WTC11 (cell line): ENCODE data around the gene C6orf136. TPM values are rescaled to one million over a fixed set of nuclear protein-coding genes. Genes with fewer than 3 reads are reported as not detected.
A peak's percentile ranks its signal among the peaks of the same experiment; 100 is the strongest.

Source experiments
- ATAC-seq: fragments of 200-7000 bp; cut with Tn5 transposase; 2 replicates; pipeline ENCODE4 v1.10.0; 2021; ENCODE audit warnings: mild to moderate bottlenecking, moderate library complexity
- CTCF ChIA-PET: fragments of 300-600 bp; sonication (Branson Sonifier 250); formaldehyde crosslinking; loops from one replicate; lab custom pipeline; 2021; ENCODE audit warnings: antibody characterized with exemption; lab: Charles Lee
- POLR2A ChIA-PET: fragments of 350-600 bp; sonication (Branson Sonifier 250); formaldehyde crosslinking; loops from one replicate; lab custom pipeline; 2021; ENCODE audit warnings: antibody characterized with exemption; lab: Charles Lee
- DNase-seq: peaks from one replicate; pipeline ENCODE4 v3.0.0; 2021; ENCODE audit warnings: low spot score
- H3K27ac Mint-ChIP-seq: 2 replicates; pipeline ENCODE4 v1.8.0; 2021; ENCODE audit warnings: mixed read lengths
- H3K27me3 Mint-ChIP-seq: 2 replicates; pipeline ENCODE4 v1.8.0; 2021; ENCODE audit warnings: low read depth, mild to moderate bottlenecking, moderate library complexity, mixed read lengths
- H3K36me3 Mint-ChIP-seq: 2 replicates; pipeline ENCODE4 v1.8.0; 2021; ENCODE audit warnings: mixed read lengths
- H3K4me1 Mint-ChIP-seq: 2 replicates; pipeline ENCODE4 v1.8.0; 2022; ENCODE audit warnings: mixed read lengths
- H3K4me3 Mint-ChIP-seq: 2 replicates; pipeline ENCODE4 v1.8.0; 2021; ENCODE audit warnings: mild to moderate bottlenecking, moderate library complexity, mixed read lengths
- H3K9me3 Mint-ChIP-seq: 2 replicates; pipeline ENCODE4 v1.8.0; 2021; ENCODE audit warnings: mixed read lengths
- EMX1 ChIP-seq: fragments of 250-450 bp; sonication (Bioruptor Pico); IDR thresholded peaks from 2 replicates; pipeline ENCODE4 v1.8.0; 2021; ENCODE audit warnings: mild to moderate bottlenecking
- ESRRA ChIP-seq: sonication (generic); formaldehyde crosslinking; IDR thresholded peaks from 2 replicates; pipeline ENCODE4 v1.8.1; 2022; ENCODE audit warnings: mild to moderate bottlenecking, missing genetic modification reagents, borderline replicate concordance
- FOXK1 ChIP-seq: sonication (generic); formaldehyde crosslinking; IDR thresholded peaks from 2 replicates; pipeline ENCODE4 v1.8.0; 2022; ENCODE audit warnings: mild to moderate bottlenecking, moderate library complexity, missing genetic modification reagents
- GTF2I ChIP-seq: fragments of 250-450 bp; sonication (Bioruptor Pico); conservative IDR thresholded peaks from 2 replicates; pipeline ENCODE4 v1.4.0; 2021; ENCODE audit warnings: mild to moderate bottlenecking
- HMGA2 ChIP-seq: fragments of 250-450 bp; sonication (Bioruptor Pico); IDR thresholded peaks from 2 replicates; pipeline ENCODE4 v1.4.0; 2021; ENCODE audit warnings: mild to moderate bottlenecking, moderate library complexity
- JAZF1 ChIP-seq: fragments of 250-450 bp; sonication (Bioruptor Pico); IDR thresholded peaks from 2 replicates; pipeline ENCODE4 v1.9.0; 2021; ENCODE audit warnings: moderate library complexity, mild to moderate bottlenecking, inconsistent platforms
- NFE2L1 ChIP-seq: sonication (generic); formaldehyde crosslinking; IDR thresholded peaks from 2 replicates; pipeline ENCODE4 v1.8.1; 2023; ENCODE audit warnings: missing genetic modification reagents
- NR2C2 ChIP-seq: sonication (generic); formaldehyde crosslinking; IDR thresholded peaks from 2 replicates; pipeline ENCODE4 v1.8.0; 2022; ENCODE audit warnings: mild to moderate bottlenecking, missing genetic modification reagents
- OVOL2 ChIP-seq: fragments of 250-450 bp; sonication (Bioruptor Pico); IDR thresholded peaks from 2 replicates; pipeline ENCODE4 v1.9.0; 2021; ENCODE audit warnings: mild to moderate bottlenecking, borderline replicate concordance
- RELA ChIP-seq: sonication (generic); formaldehyde crosslinking; IDR thresholded peaks from 2 replicates; pipeline ENCODE4 v1.8.1; 2022; ENCODE audit warnings: missing genetic modification reagents, mild to moderate bottlenecking, borderline replicate concordance
- RORB ChIP-seq: fragments of 250-450 bp; sonication (Bioruptor Pico); IDR thresholded peaks from 2 replicates; pipeline ENCODE4 v1.9.0; 2021; ENCODE audit warnings: mild to moderate bottlenecking
- SMAD3 ChIP-seq: sonication (generic); formaldehyde crosslinking; IDR thresholded peaks from 2 replicates; pipeline ENCODE4 v1.8.0; 2022; ENCODE audit warnings: missing genetic modification reagents, mild to moderate bottlenecking, borderline replicate concordance
- SMAD4 ChIP-seq: sonication (generic); formaldehyde crosslinking; IDR thresholded peaks from 2 replicates; pipeline ENCODE4 v1.8.0; 2022; ENCODE audit warnings: mild to moderate bottlenecking, missing genetic modification reagents
- SOX15 ChIP-seq: fragments of 250-450 bp; sonication (Bioruptor Pico); IDR thresholded peaks from 2 replicates; pipeline ENCODE4 v1.9.0; 2021; ENCODE audit warnings: mild to moderate bottlenecking
- TCF7 ChIP-seq: sonication (generic); formaldehyde crosslinking; IDR thresholded peaks from 2 replicates; pipeline ENCODE4 v1.8.0; 2022; ENCODE audit warnings: mild to moderate bottlenecking, low read depth, missing genetic modification reagents, moderate library complexity
- TEAD1 ChIP-seq: sonication (generic); formaldehyde crosslinking; IDR thresholded peaks from 2 replicates; pipeline ENCODE4 v1.8.0; 2022; ENCODE audit warnings: mild to moderate bottlenecking, missing genetic modification reagents
- TP53 ChIP-seq: sonication (generic); formaldehyde crosslinking; IDR thresholded peaks from 2 replicates; pipeline ENCODE4 v1.8.1; 2023; ENCODE audit warnings: mild to moderate bottlenecking, missing genetic modification reagents
- ZNF121 ChIP-seq: sonication (generic); formaldehyde crosslinking; IDR thresholded peaks from 2 replicates; pipeline ENCODE4 v1.8.0; 2023; ENCODE audit warnings: missing genetic modification reagents
- ZNF219 ChIP-seq: sonication (generic); formaldehyde crosslinking; IDR thresholded peaks from 2 replicates; pipeline ENCODE4 v1.8.0; 2023; ENCODE audit warnings: missing genetic modification reagents, mild to moderate bottlenecking, borderline replicate concordance
- ZNF232 ChIP-seq: sonication (generic); formaldehyde crosslinking; IDR thresholded peaks from 2 replicates; pipeline ENCODE4 v1.8.0; 2022; ENCODE audit warnings: mild to moderate bottlenecking, missing genetic modification reagents
- ZNF263 ChIP-seq: sonication (generic); formaldehyde crosslinking; IDR thresholded peaks from 2 replicates; pipeline ENCODE4 v1.8.1; 2022; ENCODE audit warnings: low read depth, mild to moderate bottlenecking, moderate library complexity, missing genetic modification reagents
- ZNF317 ChIP-seq: sonication (generic); formaldehyde crosslinking; IDR thresholded peaks from 2 replicates; pipeline ENCODE4 v1.8.1; 2023; ENCODE audit warnings: low read depth, mild to moderate bottlenecking, moderate library complexity, missing genetic modification reagents, borderline replicate concordance
- total RNA-seq: library from RNA; stranded (reverse); gene quantifications from 3 replicates; pipeline ENCODE4 v1.2.3, GENCODE V29; 2021
- TF ChIP-seq, protein P1 (sequence below): sonication (generic); formaldehyde crosslinking; IDR thresholded peaks from 2 replicates; pipeline ENCODE4 v1.8.0; 2022; ENCODE audit warnings: mild to moderate bottlenecking, missing genetic modification reagents
- TF ChIP-seq, protein P2 (sequence below): fragments of 250-450 bp; sonication (Bioruptor Pico); IDR thresholded peaks from 2 replicates; pipeline ENCODE4 v1.9.0; 2021; ENCODE audit warnings: mild to moderate bottlenecking
- TF ChIP-seq, protein P3 (sequence below): sonication (generic); formaldehyde crosslinking; IDR thresholded peaks from 2 replicates; pipeline ENCODE4 v1.8.1; 2022; ENCODE audit warnings: missing genetic modification reagents, borderline replicate concordance
- TF ChIP-seq, protein P4 (sequence below): fragments of 250-450 bp; sonication (Bioruptor Pico); IDR thresholded peaks from 2 replicates; pipeline ENCODE4 v1.9.0; 2021; ENCODE audit warnings: mild to moderate bottlenecking
- TF ChIP-seq, protein P5 (sequence below): fragments of 250-450 bp; sonication (Bioruptor Pico); IDR thresholded peaks from 2 replicates; pipeline ENCODE4 v2.1.2; 2022; ENCODE audit warnings: mild to moderate bottlenecking, moderate library complexity
- TF ChIP-seq, protein P6 (sequence below): sonication (generic); formaldehyde crosslinking; IDR thresholded peaks from 2 replicates; pipeline ENCODE4 v1.8.0; 2022; ENCODE audit warnings: mild to moderate bottlenecking, missing genetic modification reagents
- TF ChIP-seq, protein P7 (sequence below): sonication (generic); formaldehyde crosslinking; IDR thresholded peaks from 2 replicates; pipeline ENCODE4 v1.8.1; 2023; ENCODE audit warnings: mild to moderate bottlenecking, missing genetic modification reagents

Gene C6orf136
- total RNA-seq, 1 experiment from 2014 or later: 26.5 TPM

DNA sequence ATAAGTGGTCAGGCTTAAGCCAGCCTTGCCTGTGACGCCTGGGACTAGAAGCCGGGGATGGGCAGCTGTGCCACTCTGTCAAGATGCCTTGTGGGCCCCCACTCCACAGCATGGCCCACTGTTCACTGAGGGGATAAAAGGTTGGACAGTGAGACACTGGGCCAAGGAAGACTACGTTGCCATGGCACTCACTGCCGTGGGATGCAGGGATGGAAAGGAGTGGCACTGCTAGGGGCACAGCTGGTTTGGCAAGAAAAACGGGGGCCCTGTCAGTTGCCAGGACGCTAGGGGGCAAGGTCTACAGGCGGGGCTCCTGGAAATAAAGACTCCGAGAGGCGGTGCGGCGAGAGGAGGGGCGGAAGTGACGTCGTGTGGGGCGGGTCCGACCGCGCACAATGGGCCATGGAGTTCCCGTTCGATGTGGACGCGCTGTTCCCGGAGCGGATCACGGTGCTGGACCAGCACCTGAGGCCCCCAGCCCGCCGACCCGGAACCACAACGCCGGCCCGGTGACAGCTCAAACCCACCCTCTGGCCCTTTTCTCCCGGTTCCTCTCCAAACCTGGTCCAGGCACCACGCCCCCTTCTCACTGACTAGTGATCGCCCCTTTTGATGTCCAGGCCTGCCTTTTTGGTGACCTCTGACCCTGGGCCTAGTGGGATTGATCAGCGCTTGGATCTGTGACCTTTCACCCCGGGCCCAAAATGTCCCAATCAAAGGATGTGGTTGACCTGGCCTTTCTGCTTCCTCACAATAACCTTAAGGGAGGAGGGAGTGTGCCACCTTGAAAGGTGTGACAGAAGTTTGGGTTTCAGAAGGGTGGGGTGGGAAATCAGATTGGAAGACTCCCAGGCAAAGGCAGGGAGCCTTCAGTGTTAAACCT, 20.2 kb upstream of the C6orf136 start, which contains the start of gene ATAT1:
ATAT1 (plus strand) TSS at position 391 of the 883 bp plus-strand sequence.
- Mint-ChIP-seq H3K4me3 (peak within 1 kb of the TSS; percentile 89), H3K27ac (peak within 1 kb of the TSS; percentile 94), H3K36me3 (peaks cover 64% of the 10 kb centered on the region), H3K27me3 (no peaks in the 10 kb centered on the region), H3K4me1 (peaks cover 14% of the 10 kb centered on the region), H3K9me3 (no peaks in the 10 kb centered on the region)
- peak; percentile 88 for DNase-seq
- POLR2A ChIA-PET: interaction anchor here (1.2 kb wide), 1 partner anchor 12 kb away, joined by 7 read pairs; no protein-coding TSS in a partner anchor
- peak; percentile 97 for ATAC-seq
- CTCF ChIA-PET: interaction anchor here (0.6 to 1.4 kb wide), 7 partner anchors 9 to 104 kb away, joined by 3 to 6 read pairs (median 4); partner anchors contain the start of genes DHX16, MRPS18B and PPP1R10
- TF ChIP-seq OVOL2 (CRISPR knock-in tag) (no peak), ZNF219 (CRISPR knock-in tag) (no peak), FOXK1 (CRISPR knock-in tag) (peak; percentile 78), ESRRA (CRISPR knock-in tag) (no peak), JAZF1 (CRISPR knock-in tag) (no peak), NFE2L1 (CRISPR knock-in tag) (peak; percentile 15; the same call in 1 of the 2 replicates), TP53 (CRISPR knock-in tag) (no peak), ZNF121 (CRISPR knock-in tag) (no peak), EMX1 (peak; percentile 89), SMAD4 (CRISPR knock-in tag) (no peak), GTF2I (CRISPR knock-in tag) (no peak), TEAD1 (no peak; the same call in 1 of the 2 replicates), SOX15 (CRISPR knock-in tag) (no peak), NR2C2 (CRISPR knock-in tag) (peak; percentile 87), HMGA2 (no peak), SMAD3 (no peak), TCF7 (no peak), ZNF317 (CRISPR knock-in tag) (no peak), ZNF232 (no peak), RORB (CRISPR knock-in tag) (no peak), ZNF263 (no peak), RELA (CRISPR knock-in tag) (no peak)
- TF ChIP-seq, protein P1, sequence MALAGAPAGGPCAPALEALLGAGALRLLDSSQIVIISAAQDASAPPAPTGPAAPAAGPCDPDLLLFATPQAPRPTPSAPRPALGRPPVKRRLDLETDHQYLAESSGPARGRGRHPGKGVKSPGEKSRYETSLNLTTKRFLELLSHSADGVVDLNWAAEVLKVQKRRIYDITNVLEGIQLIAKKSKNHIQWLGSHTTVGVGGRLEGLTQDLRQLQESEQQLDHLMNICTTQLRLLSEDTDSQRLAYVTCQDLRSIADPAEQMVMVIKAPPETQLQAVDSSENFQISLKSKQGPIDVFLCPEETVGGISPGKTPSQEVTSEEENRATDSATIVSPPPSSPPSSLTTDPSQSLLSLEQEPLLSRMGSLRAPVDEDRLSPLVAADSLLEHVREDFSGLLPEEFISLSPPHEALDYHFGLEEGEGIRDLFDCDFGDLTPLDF (CRISPR knock-in tag): no peak; the same call in 1 of the 2 replicates
- TF ChIP-seq, protein P2, sequence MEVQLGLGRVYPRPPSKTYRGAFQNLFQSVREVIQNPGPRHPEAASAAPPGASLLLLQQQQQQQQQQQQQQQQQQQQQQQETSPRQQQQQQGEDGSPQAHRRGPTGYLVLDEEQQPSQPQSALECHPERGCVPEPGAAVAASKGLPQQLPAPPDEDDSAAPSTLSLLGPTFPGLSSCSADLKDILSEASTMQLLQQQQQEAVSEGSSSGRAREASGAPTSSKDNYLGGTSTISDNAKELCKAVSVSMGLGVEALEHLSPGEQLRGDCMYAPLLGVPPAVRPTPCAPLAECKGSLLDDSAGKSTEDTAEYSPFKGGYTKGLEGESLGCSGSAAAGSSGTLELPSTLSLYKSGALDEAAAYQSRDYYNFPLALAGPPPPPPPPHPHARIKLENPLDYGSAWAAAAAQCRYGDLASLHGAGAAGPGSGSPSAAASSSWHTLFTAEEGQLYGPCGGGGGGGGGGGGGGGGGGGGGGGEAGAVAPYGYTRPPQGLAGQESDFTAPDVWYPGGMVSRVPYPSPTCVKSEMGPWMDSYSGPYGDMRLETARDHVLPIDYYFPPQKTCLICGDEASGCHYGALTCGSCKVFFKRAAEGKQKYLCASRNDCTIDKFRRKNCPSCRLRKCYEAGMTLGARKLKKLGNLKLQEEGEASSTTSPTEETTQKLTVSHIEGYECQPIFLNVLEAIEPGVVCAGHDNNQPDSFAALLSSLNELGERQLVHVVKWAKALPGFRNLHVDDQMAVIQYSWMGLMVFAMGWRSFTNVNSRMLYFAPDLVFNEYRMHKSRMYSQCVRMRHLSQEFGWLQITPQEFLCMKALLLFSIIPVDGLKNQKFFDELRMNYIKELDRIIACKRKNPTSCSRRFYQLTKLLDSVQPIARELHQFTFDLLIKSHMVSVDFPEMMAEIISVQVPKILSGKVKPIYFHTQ (CRISPR knock-in tag): no peak
- TF ChIP-seq, protein P3, sequence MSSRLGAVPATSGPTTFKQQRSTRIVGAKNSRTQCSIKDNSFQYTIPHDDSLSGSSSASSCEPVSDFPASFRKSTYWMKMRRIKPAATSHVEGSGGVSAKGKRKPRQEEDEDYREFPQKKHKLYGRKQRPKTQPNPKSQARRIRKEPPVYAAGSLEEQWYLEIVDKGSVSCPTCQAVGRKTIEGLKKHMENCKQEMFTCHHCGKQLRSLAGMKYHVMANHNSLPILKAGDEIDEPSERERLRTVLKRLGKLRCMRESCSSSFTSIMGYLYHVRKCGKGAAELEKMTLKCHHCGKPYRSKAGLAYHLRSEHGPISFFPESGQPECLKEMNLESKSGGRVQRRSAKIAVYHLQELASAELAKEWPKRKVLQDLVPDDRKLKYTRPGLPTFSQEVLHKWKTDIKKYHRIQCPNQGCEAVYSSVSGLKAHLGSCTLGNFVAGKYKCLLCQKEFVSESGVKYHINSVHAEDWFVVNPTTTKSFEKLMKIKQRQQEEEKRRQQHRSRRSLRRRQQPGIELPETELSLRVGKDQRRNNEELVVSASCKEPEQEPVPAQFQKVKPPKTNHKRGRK (CRISPR knock-in tag): no peak
- TF ChIP-seq, protein P4, sequence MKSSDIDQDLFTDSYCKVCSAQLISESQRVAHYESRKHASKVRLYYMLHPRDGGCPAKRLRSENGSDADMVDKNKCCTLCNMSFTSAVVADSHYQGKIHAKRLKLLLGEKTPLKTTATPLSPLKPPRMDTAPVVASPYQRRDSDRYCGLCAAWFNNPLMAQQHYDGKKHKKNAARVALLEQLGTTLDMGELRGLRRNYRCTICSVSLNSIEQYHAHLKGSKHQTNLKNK (CRISPR knock-in tag): no peak
- TF ChIP-seq, protein P5, sequence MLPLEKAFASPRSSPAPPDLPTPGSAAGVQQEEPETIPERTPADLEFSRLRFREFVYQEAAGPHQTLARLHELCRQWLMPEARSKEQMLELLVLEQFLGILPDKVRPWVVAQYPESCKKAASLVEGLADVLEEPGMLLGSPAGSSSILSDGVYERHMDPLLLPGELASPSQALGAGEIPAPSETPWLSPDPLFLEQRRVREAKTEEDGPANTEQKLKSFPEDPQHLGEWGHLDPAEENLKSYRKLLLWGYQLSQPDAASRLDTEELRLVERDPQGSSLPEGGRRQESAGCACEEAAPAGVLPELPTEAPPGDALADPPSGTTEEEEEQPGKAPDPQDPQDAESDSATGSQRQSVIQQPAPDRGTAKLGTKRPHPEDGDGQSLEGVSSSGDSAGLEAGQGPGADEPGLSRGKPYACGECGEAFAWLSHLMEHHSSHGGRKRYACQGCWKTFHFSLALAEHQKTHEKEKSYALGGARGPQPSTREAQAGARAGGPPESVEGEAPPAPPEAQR (CRISPR knock-in tag): no peak
- TF ChIP-seq, protein P6, sequence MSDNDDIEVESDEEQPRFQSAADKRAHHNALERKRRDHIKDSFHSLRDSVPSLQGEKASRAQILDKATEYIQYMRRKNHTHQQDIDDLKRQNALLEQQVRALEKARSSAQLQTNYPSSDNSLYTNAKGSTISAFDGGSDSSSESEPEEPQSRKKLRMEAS (CRISPR knock-in tag): no peak; the same call in 1 of the 2 replicates
- TF ChIP-seq, protein P7, sequence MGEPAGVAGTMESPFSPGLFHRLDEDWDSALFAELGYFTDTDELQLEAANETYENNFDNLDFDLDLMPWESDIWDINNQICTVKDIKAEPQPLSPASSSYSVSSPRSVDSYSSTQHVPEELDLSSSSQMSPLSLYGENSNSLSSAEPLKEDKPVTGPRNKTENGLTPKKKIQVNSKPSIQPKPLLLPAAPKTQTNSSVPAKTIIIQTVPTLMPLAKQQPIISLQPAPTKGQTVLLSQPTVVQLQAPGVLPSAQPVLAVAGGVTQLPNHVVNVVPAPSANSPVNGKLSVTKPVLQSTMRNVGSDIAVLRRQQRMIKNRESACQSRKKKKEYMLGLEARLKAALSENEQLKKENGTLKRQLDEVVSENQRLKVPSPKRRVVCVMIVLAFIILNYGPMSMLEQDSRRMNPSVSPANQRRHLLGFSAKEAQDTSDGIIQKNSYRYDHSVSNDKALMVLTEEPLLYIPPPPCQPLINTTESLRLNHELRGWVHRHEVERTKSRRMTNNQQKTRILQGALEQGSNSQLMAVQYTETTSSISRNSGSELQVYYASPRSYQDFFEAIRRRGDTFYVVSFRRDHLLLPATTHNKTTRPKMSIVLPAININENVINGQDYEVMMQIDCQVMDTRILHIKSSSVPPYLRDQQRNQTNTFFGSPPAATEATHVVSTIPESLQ (CRISPR knock-in tag): no peak
